ENCODE data around the gene FAM163B.

Gene FAM163B

DNA sequence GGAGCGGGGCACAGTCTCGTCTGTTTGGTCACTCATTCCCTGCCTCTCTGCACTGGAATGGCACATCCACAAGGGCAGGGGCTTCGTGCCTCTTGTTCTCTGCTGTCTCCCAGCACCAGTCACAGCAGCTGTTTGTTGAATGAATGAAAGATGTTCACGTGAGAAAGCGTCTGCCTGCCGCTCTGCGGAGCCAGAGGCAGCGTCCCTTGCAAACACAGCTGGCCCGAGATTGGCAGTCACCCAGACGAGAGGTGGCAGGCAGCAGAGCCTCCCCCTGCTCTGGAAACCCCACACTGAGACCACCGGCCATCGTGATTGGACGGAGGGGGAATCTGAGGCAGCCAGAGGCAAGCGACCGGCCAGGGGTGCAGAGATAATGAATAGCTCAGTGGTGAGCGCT is 6.0 kb upstream of the FAM163B start:
- no peak for DNase-seq

DNA sequence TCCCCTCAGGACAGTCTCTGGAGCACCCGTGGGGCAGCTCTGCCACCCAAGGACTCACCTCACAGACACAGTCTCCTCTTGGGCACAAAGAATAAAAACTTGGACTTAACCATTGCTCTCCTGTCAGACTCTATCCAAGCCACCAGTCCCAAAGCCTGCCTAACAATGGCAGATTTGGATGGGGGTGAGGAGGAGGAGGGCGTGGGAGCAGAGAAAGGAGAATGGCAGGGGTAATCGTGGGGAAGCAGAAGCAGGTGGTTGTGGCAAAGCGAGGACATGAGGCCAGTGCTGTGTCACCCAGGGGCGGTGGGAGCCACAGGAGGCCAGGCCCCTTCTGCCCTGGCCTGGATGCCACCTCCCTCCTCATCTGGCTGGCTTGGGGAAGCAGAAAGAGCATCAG is 5.5 kb upstream of the FAM163B start:
- DNase-seq: no peak

DNA sequence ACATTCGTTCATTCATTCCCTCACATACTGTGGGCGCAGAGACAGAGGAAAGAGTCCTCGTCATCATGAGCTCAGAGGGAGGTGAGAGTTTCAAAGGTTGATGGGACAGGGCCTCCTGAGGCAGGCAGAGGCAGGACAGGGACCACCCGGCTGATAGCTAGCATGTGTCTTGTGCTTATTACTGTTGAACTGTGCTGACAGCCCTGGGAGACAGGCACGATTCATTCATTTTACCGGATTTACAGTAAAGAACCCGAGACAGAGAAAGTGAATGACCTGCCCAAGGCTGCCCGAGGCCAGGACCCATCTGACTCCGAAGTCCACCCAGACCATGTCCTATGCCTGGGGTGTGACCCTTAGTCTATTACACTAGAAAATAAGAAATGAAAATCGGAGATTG is 4.9 kb upstream of the FAM163B start:
- no peak for DNase-seq

DNA sequence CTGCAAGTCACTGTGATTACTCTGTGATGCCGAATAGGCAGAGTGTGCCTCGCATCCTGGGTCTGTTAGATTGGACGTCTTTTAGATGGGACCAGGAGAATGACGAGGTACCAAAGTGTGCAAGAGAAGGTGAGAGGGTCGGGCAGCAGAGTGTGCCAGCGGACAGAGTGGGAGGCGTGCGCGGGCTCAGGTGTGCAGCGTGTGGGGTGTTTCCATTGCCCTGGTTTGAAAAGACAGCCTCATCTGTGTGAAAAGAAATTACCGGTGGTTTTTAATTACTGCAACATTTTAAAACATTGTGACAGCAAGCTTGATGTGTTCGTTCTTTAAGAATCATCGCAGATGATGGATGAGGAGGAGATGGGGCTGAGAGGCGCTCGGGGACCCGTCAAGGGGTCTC is 4.2 kb upstream of the FAM163B start:
- no peak for DNase-seq

DNA sequence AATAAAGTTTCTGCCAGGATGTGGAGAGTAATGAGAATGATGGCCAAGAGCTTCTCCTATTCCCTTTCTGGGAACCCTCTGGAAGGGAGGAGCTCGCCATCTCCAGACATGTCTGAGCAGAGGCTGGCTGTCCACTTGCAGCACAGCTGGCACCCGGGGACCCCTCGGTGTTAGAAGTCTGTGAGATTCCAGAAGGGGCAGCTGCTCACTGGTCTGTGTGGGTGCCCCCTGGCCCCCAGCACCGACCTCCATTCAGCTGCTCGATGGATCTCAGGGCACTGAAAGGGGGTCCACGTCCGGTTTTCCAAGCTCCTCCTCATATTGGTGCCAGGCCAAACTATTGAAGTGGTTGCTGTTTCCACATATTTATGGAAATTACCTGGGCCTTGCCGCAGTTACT is 3.6 kb upstream of the FAM163B start:
- DNase-seq: no peak

DNA sequence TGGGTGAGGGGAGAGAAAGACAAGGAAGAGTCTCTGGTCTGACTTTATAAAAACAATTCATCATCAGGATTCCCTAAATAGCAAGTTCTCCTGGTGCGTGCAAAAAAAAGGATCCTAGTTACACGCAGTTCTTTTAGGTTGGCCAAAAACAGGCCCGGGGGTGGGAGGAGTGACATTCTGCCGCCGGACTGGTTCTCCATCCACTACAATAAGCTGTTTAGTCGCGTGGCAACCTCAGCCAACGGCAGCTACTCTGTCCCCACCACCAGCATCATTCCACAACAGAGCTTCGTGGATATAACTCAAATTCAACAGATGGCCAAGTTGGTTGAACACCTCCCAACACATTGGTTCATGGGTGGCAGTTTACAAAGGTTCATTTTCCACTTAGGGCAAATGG is 2.9 kb upstream of the FAM163B start:
- DNase-seq: no peak

DNA sequence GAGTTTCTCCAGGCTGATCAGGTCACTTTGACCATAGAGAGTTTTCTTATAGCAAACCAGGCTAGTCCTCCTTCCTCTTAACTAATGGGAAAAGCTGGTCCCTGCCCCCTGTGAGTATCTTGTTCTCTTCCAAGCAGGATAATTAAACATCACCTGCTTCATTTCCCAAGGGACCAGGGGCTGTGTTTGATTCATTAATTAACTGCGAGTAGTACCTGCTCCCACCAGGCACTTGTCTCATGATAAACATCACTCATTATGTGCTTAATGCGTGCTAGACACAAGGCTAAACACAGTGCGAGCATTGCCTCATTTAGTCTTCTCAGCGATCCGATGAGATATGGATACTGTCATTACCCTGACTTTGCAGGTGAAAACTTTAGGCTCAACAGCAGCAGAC is 1.7 kb upstream of the FAM163B start:
- no peak for DNase-seq

DNA sequence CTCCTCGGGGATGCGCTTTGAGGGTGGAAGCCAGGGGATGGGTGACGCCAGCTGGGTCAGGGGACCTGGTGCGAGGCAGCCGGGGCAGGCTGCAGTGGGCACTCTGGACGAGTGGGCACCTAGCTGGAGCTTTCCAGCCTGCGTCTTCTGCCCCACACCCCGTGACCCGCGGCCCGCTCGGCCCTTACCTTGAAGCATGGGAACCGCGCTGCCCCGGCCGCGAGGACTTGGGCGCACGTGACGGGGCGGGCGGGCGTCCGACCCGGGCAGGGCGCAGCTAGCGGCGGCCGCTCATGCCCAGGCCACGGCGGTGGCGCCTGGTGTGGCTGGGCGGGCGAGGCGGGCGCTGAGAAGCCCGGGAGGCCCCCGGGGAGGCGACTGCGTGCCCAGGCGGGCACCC is 300 bp downstream of the FAM163B start:
- no peak for DNase-seq

DNA sequence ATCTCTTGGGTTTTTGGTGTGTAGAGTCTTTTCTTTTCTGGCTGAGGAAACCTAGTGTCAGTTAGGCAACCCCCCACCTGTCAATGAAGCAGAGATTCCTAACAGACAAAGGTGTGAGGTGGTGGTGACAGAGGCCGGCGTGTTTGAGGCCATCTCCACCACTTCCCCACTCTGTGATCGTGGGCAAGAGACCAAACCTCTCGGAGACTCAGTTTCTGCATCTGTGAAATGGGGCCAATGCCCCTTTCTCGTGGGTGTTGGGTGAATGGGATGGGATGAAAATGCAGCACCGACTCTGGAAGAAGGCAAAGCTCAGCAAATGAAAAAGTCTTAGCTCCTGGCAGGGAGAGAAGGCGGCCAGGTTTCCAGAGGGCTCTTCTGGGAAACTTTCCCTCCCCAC is 807 bp downstream of the FAM163B start:
- no peak for DNase-seq

DNA sequence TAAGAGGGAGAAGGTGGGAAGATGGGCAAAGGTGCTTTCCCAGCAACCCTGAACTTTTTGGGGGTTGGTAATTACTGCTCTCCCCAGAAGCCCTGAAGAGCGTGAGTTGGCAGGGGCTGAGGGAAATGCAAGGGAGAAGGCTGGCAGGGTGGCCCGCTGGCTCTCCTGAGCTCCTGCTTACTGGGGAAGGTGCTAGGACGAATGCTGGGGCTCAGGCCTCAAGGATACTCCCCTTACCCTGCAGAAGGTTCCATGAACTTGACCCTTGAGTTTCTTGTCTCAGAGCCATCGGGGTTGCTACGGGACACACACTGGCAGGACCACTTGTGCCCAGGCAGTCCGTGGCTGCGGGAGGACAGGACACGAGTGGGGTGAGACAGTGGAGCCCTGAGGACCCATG is 1.2 kb downstream of the FAM163B start:
- DNase-seq: no peak

DNA sequence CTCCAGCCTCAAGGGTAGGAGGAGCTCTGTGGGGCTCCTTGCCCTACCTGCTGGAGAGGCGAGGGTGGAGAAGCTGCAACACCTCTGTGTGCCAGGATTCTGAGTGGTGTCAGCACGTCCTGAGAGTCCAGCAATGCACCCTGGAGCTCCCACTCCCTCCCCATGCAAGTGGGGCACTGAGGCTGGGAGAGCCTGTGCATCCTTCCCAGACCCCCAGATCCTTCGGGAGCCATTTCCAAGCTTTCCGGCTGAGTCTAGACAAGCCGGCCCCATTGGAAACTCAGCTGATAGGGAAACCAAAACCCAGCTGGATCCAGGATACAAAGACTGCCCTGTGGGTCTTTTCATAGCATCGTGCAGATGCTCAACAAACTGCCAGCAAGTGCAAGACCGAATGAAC is 1.8 kb downstream of the FAM163B start:
- DNase-seq: no peak

DNA sequence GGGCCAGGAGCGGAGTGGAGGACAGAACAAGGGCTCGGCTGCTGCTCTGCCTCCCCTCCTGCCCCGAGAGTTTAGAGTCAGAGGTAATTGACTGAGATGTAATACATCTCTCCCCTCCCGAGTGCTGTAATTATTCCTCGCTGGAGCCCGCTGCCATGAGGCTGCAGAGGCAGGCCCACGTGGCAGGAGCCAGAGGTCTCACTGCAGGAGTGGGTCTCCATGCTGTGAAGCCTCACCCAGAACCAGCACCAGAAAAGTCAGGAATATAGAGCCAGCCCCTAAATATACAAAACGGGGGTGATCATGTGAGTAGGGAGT is 2.5 kb downstream of the FAM163B start:
- DNase-seq: no peak

DNA sequence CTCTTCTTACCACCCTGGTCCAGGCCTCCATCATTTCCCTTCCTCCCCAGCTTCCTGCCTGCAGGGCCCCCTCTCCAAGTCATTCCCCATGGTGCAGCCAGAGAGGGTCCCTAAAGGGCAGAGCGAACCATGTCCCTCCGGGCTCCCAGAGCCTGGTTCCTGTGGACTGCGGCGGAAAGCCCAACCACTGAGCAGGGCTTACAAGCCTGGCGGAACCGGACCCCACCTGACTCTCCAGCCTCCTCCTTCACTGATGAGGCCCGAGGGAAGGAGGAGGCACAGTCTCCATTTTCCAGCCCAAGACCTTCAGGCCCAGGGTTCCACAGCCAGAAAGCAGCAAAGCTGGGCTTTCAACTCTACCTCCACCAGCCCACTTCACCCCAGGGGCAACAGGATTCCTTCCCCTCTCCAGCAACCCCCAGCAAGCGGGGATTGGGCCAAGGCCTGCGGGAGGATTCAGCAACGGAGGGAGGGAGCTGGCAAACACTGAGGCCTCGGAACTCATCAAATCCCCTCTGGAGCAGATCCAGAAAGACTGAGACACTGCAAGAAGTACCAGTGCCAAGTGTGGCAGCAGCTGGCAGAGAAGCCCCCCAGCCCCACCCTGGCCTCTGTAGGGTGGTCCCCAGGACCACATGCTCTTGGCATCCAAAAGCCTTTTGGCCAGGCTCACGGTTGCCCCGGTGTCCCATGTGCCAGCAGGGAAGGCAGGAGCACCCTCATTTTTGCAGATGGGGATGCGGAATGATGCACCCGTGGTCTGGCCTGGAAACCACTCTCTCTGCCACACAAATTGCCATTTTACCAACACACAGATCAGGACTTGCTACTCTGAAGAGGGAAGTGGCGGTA is 3.1 kb downstream of the FAM163B start:
- DNase-seq: no peak

DNA sequence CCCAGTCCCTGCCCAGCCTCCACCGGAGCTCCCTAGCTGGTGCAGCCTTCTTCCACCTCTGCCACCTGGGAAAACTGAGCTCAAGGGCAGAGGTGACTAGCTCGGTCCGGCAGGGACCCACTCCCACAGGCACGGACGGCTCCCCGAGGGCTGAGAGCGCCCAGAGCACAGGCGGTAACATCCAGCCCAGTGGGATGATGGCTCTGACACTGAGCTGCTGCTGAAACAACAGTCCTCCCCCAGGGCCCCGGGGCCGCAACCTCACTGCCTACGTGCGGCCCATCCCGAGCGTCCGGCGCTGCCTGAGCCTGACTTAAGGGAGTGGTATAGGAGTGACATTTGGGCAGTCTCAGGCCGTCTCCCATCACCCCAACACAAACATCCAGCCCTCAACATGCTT is 3.7 kb downstream of the FAM163B start:
- DNase-seq: no peak

DNA sequence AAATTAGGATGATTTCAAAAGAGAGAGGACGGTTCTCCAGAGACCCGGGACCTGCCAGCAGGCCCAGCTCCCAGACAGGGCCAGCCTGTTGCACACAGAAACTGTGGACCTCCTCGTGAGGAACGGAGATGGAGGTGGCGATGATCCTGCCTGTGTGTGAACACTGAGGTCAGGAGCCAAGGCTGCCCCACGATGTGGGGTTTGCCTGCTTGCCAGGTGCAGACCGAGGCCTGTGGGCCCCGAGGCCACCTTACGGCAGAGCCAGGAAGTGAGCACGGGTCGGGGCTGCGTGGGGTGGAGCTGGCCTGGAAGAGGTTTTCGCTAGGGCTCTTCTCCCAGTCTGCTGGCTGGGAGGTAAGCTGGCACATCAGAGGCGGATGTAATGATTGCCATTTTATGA is 4.3 kb downstream of the FAM163B start:
- no peak for DNase-seq

DNA sequence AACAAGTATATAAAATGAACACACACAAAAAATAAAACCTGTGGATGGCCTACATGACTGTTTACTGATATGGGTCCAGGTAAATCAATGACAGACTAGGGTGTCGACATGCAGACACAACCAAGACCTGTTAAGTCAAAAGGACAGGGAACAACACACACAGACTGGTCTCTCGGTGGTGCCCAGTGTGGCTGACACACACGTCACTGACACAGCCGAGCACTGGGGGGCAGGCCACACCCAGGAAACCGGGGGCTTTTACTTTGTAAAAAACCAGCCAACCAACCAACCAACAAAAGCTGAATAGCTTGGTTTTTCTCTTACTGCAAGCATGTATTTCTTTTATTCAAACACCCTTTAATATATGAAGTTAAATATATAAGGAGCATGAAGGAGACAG is 5.0 kb downstream of the FAM163B start:
- no peak for DNase-seq

DNA sequence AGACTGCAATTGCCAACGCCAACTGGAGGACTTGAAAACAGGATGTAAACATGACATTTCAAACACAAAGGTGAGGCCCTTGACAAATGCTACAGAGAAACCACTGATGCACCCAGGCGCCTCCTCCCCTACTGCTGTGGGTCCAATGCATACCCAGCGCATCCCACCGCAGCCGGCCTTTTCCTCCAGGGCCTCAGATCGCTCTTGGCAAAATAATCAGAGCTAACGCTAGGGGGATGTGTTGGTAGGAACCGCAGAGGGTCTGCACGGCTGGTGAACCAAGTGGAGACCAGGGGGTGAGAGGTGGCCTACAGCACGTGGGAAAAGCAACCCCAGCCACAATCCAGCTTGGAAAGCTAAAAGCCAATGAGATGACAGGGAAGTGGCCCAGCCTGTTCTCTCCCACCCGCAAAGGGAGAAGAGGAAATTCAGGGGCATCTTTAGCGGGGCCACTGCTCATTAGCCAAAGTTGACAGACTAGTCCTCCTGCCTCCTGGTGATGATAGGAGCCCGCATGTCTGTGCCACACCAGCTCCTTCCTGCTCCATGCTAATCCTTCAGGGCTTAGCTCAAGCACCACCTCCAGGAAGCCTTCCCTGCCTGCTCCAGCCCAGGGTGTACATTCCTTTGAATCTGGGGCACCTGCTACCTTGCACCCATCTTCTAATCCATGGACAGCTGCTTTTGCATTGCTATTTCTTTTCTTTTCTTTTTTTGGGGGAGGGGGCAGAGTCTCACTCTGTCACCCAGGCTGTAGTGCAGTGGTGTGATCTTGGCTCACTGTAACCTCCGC is 5.9 kb downstream of the FAM163B start:
- no peak for DNase-seq

DNA sequence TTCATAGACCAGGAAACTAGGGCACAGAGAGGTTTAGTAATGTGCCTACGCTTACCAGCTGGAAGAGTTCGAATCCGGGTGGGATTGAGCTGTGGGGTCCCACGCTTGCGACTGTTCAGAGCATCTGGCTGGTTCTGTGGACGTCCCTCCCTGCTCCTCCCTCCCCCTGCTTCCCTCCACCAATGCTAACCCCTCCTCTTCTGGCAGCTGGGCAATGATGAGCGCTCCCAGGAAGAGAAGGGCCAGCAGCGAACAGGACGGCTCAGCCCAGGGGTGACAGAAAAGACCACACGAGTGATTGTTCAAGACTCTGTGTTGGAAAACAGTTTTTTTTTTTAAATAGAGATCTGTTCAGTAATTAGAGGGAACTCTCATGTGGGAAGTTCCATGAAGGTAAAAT is 6.9 kb downstream of the FAM163B start:
- DNase-seq: no peak

DNA sequence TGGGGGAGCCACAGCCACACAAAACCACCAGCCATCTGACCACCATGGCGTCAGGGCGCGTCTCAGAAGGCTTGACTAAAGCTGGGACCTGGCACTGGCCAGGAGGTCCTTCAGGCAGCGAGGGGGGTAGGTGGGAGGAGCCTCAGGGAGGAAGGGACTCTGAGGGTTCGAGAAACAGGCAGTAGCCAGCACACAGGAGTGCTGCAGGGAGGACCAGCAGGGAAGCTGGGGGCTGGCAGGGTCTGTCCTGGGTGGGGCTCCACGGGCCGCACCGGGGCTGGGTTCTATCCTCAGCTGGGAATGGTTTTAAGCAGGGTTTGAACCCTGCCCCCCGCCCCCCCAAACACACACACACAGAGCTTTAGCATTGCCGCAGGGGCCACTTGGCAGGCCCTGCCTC is 7.4 kb downstream of the FAM163B start:
- no peak for DNase-seq

DNA sequence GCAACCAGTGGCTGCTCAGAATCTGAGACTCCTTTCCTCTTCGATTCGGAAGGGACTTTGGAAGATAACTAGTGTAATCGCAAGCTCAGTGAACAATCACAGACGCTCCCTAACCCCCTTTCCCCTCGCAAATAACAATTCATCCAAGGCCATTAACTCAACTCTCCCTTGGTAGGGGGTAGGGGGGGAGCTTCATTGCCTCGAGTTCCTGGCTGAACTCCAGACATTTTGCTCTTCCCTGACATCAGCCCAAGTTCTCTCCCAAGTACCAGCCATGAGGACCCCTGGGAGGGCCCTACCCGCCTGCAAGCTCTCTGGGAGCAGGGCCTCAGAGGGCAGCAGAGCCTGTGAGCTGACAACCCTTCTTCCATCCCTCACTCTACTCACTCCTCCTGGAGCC is 8.4 kb downstream of the FAM163B start:
- DNase-seq: no peak

DNA sequence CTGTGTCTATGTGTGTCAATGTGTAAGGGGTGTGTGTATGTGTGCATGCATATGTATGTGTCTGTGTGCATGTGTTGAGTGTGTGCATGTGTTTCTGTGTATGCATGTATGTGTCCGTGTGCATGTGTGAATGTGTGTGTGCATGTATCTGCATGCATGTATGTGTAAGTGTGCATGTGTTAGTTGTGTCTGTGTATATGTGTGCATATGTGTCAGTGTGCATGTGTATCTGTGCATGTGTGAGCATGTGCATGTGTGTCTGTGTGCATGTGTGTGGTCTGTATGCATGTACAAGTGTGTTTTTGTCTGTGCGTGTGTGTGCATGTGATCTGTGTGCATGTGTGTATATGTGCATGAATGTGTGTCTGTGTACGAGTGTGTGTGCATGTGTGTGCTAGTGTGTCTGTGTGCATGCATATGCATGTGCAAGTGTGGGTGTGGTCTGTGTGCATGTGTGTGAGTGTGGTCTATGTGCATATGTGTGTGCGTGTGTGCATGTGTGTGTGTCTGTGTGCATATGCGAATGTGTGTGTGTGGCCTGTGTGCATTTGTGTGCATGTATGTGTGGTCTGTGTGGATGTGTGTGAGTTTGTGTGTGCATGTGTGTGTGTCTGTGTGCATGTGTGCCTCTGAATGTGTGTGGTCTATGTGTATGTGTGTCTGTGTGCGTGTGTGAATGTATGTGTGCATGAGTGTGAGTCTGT is 9.6 kb downstream of the FAM163B start:
- no peak for DNase-seq

DNA sequence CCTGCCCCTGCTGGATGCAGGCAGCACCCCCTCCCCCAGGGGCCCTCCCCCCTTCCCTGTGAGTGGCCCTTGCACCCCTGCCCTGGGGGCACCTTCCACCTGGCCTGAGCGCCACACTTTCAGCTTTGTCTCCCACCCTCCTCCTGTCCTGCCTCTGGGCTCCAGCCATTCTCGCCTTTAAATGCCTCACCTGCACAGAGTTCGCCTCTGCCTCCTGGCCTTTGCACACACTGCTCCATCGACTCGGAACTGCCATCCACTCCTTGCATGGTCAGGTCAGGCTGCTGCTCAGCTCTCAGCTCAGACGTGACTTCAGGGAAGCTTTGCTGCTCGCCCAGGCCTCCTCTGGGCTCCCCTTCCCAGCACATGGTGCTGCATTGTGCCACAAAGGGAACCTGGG is 10.2 kb downstream of the FAM163B start:
- no peak for DNase-seq

DNA sequence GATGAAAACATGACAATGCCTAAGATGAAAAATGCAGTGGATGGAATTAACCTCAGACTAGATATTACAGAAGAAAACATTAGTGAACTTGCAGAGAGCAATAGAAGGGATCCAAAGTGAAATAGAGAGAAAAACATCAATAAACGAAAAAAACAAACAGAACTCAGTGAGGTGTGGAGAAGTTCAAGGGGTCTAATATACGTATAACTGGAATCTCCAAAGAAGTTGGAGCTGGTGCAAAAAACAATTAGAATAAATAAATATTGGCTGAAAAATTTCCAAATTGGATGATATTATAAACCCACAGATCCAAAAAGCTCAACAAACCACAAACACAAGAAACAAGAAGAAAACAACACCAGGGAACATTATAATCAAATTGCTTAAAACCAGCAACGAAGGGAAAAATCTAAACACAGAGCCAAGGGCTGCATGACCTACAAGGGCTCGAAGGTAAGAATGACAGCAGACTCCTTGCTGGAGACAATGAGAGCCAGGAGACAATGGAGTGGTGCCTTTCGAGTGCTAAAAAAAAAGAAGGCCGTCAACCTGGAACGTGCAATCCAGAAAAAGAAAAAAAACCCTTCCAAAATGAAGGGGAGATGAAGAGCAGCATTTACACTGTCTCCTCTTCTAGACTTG is 11.8 kb downstream of the FAM163B start:
- DNase-seq: no peak

DNA sequence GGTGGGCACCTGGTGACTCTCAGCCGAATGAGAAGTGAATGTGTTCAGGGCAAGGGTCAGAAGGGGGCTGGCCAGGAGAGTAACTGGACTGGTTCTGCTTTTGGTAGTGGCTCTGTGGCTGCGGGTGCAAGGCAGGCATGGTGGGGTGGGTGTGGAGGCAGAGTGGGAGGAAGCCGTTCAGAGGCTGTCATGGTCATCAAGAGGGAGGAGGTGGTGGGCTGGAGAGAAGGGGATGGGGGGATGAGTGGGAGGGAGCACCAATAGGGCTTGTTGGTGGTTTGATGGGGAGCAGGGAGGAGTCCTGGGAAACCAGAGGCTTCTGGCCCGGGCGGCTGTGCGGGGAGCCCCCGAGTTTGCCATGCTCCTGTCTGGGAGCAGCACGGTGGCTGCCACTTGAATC is 13.3 kb downstream of the FAM163B start:
- no peak for DNase-seq

Data from suppressor macrophage treated with lipopolysaccharide for 4 hours (primary cell).